Neutrophil (primary cell): ENCODE data around the gene MRPS34.

Experiments
- H3K27ac ChIP-seq: fragments of 200-600 bp; sonication (generic); 2 replicates; pipeline ENCODE4 v1.5.1; 2016; ENCODE audit warnings: mild to moderate bottlenecking, moderate library complexity
- H3K27me3 ChIP-seq: fragments of 200-600 bp; sonication (generic); 2 replicates; pipeline ENCODE4 v1.6.0; 2016; ENCODE audit warnings: mild to moderate bottlenecking
- H3K36me3 ChIP-seq: fragments of 200-600 bp; sonication (generic); 2 replicates; pipeline ENCODE4 v1.5.1; 2017
- H3K4me1 ChIP-seq, 2 experiments: fragments of 200-600 bp in 1 of 2; sonication (generic) in 1 of 2; 1 replicate in 1 of 2; 2 replicates in 1 of 2; pipeline versions ENCODE4 v1.5.1 to v1.6.1; 2013 to 2016; ENCODE audit warnings: low read depth in 1 of 2, low read length in 1 of 2, mild to moderate bottlenecking in 1 of 2, moderate library complexity in 1 of 2; ENCODE audit not compliant: control insufficient read depth in 1 of 2, insufficient read depth in 1 of 2
- H3K4me3 ChIP-seq, 2 experiments: fragments of 200-600 bp in 1 of 2; sonication (generic) in 1 of 2; 1 replicate in 1 of 2; 2 replicates in 1 of 2; pipeline ENCODE4 v1.5.1; 2013 to 2016; ENCODE audit warnings: low read depth in 1 of 2, low read length in 1 of 2, mild to moderate bottlenecking in 1 of 2, moderate library complexity in 1 of 2
- H3K9me3 ChIP-seq: fragments of 200-600 bp; sonication (generic); 2 replicates; pipeline ENCODE4 v1.5.1; 2016
- TF ChIP-seq, protein P1 (sequence below): fragments of 200-600 bp; sonication (generic); IDR thresholded peaks from 2 replicates; pipeline ENCODE4 v1.5.1; 2016; ENCODE audit warnings: antibody characterized with exemption

The MRPS34 gene

DNA sequence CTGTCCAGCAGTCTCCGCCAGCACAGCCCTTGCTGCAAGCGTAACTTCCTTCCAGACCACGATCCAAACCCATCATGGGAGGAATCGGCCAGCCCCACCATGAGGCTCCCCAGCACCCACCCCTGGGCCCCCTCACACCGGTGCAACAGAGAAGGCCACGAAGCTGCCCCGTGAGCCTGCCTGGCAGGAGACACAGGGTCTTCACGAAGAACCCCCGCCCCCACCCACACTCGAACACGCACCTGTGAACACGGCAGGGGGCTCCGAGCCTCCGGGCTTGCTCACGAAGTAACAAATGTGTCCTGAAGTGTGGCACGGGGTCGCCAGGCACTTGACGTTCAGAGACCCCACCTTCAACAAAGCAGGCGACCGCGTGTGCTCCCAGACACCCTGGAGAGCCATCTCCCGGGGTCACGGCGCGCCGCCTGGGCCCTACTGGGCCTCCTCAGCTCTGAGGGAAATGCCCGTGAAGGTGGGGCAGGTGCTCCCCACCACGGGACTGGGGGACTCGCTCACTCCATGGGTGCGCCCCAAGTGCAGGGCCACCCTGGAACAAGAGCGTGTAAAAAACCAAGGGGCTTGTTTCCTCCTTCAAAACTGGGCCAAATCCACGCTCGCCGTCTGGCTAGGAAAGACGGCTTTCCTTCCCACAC lies 46.1 kb upstream of the MRPS34 start:
- no peaks in the 10 kb centered on the region for H3K27me3 ChIP-seq
- TF ChIP-seq, protein P1, sequence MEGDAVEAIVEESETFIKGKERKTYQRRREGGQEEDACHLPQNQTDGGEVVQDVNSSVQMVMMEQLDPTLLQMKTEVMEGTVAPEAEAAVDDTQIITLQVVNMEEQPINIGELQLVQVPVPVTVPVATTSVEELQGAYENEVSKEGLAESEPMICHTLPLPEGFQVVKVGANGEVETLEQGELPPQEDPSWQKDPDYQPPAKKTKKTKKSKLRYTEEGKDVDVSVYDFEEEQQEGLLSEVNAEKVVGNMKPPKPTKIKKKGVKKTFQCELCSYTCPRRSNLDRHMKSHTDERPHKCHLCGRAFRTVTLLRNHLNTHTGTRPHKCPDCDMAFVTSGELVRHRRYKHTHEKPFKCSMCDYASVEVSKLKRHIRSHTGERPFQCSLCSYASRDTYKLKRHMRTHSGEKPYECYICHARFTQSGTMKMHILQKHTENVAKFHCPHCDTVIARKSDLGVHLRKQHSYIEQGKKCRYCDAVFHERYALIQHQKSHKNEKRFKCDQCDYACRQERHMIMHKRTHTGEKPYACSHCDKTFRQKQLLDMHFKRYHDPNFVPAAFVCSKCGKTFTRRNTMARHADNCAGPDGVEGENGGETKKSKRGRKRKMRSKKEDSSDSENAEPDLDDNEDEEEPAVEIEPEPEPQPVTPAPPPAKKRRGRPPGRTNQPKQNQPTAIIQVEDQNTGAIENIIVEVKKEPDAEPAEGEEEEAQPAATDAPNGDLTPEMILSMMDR: no peak
- H3K4me3 ChIP-seq: no peak overlapping the region
- H3K9me3 ChIP-seq: no peaks in the 10 kb centered on the region
- H3K36me3 ChIP-seq: peaks cover 85% of the 10 kb centered on the region
- no peak overlapping the region for H3K27ac ChIP-seq
- H3K4me1 ChIP-seq: no peaks in the 10 kb centered on the region

DNA sequence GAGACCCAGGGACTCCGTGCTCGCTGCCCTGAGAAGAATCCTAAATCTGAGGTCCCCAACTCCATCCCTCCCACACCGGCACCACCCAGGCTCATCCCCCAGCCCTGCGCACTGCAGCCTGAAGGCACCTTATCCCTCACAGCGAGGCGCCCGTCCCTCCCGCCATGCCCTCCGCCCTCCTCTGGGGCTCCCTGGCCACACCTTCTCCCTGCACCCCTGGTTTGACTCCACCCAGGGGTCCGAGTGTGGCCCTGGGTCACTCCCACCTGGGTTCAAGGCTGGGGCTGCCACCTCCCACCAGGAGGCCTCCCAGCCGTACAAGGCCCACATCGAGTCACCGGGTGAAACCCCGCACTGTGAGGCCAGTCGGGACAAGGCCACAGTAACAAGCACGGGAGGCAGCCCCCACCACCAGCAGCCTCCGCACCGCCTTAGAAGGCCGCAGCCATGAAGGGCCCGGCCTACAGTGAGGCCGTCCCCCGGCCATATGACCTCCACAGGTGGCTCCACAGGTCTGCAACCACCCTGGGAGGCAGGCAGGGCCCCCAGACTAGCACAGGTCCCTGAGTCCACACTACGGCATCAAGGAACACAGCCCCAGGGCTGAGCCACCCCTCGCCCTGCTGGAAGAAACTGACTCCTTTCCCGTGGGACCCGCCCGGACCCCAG lies 45.4 kb upstream of the MRPS34 start:
- no peak overlapping the region for H3K27ac ChIP-seq
- no peaks in the 10 kb centered on the region for H3K4me1 ChIP-seq
- no peaks in the 10 kb centered on the region for H3K27me3 ChIP-seq
- no peak overlapping the region for H3K4me3 ChIP-seq
- peaks cover 91% of the 10 kb centered on the region for H3K36me3 ChIP-seq
- TF ChIP-seq, protein P1: no peak
- no peaks in the 10 kb centered on the region for H3K9me3 ChIP-seq

DNA sequence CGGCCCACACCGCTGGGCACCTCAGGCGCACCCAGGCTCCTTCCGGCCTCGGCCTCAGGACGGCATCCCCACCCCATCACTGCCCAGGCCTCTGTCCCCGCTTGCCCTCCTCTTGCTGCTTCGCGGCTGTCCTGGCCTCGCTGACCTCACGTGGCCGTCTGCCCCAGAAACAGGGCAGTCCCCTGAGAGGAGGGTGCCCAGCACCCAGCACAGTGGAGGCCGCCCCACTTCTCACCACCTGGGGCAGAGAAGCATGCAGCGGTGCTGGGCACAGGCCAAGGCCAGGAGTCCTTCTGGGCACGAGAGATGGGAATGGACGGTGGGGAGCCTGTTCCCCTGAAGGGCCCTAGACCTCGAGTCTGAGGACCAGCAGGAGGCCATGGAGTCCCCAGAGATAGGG lies 44.8 kb upstream of the MRPS34 start:
- peaks cover 95% of the 10 kb centered on the region for H3K36me3 ChIP-seq

DNA sequence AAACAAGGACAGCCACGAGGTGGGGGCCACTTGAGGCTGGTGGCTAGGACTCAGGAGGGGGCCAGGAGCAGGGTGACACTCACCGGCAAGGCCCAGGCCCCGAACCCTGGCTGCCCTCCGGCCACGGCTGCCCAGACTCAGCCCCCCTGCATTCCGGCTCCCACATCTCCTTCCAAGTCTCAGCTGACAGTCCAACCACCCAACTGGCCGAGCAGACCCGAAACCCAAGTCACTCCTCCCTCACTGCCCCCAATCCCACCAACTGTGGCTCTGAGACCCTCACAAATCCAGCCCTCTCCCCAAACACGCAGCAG lies 44.3 kb upstream of the MRPS34 start:
- Histone ChIP-seq H3K9me3 (no peaks in the 10 kb centered on the region), H3K4me1 (no peaks in the 10 kb centered on the region), H3K36me3 (peaks cover 91% of the 10 kb centered on the region), H3K27ac (no peak overlapping the region), H3K4me3 (no peak overlapping the region), H3K27me3 (no peaks in the 10 kb centered on the region)
- TF ChIP-seq, protein P1: no peak

More for the DNA sequence above, 44.8 kb upstream of the MRPS34 start:
- no peak overlapping the region for H3K27ac ChIP-seq
- TF ChIP-seq, protein P1: no peak
- no peaks in the 10 kb centered on the region for H3K27me3 ChIP-seq
- H3K4me1 ChIP-seq: no peaks in the 10 kb centered on the region
- no peaks in the 10 kb centered on the region for H3K9me3 ChIP-seq
- H3K4me3 ChIP-seq: no peak overlapping the region

DNA sequence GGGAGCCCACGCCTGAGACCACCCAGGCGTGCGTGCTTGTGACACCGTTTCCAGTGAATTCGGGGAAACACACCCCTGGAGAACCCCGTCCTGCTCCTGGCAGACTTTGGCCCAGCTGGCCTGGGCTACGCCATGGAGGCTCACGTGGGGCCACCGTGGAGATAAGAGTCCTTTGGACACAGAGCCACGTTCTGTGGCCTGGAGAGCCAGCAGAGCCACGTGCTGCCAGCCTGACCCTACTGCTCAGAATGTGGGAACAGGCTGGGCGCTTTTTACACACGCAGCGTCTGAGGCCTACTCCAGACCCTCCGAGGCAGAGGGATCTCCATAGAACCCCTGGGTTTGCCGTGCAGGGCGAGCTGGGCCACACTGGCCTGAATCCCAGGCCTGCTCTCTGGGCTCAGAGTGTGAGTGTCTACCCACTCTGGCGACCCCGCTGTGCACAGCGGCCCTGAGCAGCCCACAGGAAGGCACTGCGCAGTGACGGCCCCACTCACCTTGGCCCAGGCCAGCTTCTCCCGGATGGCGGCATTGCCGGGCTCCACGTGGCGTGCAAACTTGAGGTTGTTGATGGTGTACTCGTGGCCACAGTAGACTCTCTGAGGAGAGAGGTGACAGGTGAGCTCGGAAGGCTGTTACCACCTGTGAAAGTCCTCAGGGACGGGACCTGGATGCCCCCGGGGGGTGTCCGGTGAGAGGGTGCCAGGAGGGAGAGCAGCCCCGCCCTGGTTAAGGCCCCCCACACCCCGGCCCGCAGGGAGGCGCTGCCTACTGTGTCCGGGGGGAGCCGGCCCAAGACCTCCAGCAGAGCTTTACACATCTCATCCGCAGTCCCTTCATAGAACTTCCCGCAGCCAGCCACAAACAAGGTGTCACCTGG lies 43.7 kb upstream of the MRPS34 start:
- H3K4me3 ChIP-seq: no peak overlapping the region
- TF ChIP-seq, protein P1: no peak
- H3K27me3 ChIP-seq: no peaks in the 10 kb centered on the region
- H3K27ac ChIP-seq: no peak overlapping the region
- H3K9me3 ChIP-seq: no peaks in the 10 kb centered on the region
- H3K36me3 ChIP-seq: peaks cover 85% of the 10 kb centered on the region
- no peaks in the 10 kb centered on the region for H3K4me1 ChIP-seq
